ENCODE results near the gene TPT1.
"Not testable (repeated sequence)": the region's sequence is repeated elsewhere in the genome, so short reads cannot be mapped to it uniquely, and the experiment has no call there.

TPT1 gene

GRCh38 chr13:45299194-45299593 is 41.8 kb downstream of the TPT1 start:
- no peak for FAIRE-seq

GRCh38 chr13:45298550-45298949 is 42.4 kb downstream of the TPT1 start:
- not testable (repeated sequence) for FAIRE-seq

- FAIRE-seq, result no peak
These were observed 42.8 kb downstream of the TPT1 start for GRCh38 chr13:45298206-45298505.

- FAIRE-seq, result no peak
These were observed 43.4 kb downstream of the TPT1 start for GRCh38 chr13:45297456-45298205.

DNA sequence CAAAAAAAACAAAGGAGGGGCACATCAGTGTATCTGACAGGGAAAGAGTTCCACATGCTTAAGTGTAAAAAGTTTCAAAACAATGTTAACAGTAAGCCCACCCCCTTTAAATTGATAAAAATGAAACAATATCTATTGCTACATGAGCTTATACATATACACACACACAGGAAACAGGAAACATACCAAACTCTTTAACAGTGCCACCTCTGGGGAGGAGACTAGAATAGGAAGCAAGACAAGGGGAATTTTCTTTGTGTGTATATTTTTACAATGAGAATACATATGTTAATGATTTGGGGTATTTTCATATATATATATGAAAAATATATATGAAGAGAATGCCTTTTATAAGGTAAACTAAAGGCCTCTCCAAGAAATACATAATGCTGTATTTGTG is 44.7 kb downstream of the TPT1 start:
- no peak for FAIRE-seq

DNA sequence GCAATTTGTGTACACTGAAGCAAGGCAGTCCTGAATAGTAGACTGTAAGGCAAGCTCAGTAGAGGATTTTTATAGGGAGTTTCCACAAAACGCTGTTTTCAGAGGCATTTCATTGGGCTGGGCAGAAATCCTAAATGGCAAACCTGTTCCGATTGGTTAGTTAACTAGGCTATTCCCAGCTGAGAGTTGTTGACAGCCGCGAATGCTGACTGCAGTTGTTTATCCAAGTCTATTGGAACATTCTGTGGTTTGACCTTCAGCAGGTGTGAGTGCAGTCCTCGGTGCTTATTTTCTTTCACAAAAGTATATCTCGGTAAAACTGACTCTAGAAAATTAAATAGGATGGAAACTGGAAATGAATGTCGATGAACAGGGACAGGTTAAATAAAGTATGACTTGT is 45.4 kb downstream of the TPT1 start:
- no peak for FAIRE-seq

GRCh38 chr13:45292176-45292575 is 48.8 kb downstream of the TPT1 start:
- FAIRE-seq, result no peak

- FAIRE-seq, result no peak
These were observed 50.9 kb downstream of the TPT1 start for GRCh38 chr13:45289936-45290563.
